ENCODE measurements around the gene MMP13.

GRCh38 chr11:102926517-102926916, 29.0 kb downstream of the MMP13 start:
- TF ChIP-seq CTCF (conservative IDR thresholded peaks at IDR 0.05; ENCODE audit: low read length) (no peak), EZH2phosphoT487 (IDR thresholded peaks at IDR 0.05; ENCODE audit: borderline replicate concordance, low read depth, low read length) (no peak)

Data from OCI-LY7 (cell line).